GM19240 (cell line): ENCODE results near the gene ZCRB1.
"Not testable (repeated sequence)": the region's sequence is repeated elsewhere in the genome, so short reads cannot be mapped to it uniquely, and the experiment has no call there.

ENCODE experiments used
- DNase-seq: peaks from one replicate; pipeline ENCODE4 v3.0.0; 2011; ENCODE audit warnings: low spot score; ENCODE audit not compliant: insufficient read length

The ZCRB1 gene

GRCh38 chr12:42325653-42326474 is at the start of gene ZCRB1, which contains the start of gene PPHLN1:
Gene ZCRB1, minus strand, starts transcription at chr12:42326094. Its CDS starts 1,992 bp downstream, at chr12:42324102.
Gene PPHLN1, plus strand, starts transcription at chr12:42326167. Its CDS starts 9,736 bp downstream, at chr12:42335903.
- DNase-seq: peak; percentile 54

- DNase-seq: no peak
Observed at GRCh38 chr12:42373669-42374068, 47.8 kb upstream of the ZCRB1 start.

- DNase-seq: no peak
Observed at GRCh38 chr12:42372154-42372791, 46.4 kb upstream of the ZCRB1 start.

- no peak for DNase-seq
Observed at GRCh38 chr12:42370013-42370412, 44.1 kb upstream of the ZCRB1 start.

- no peak for DNase-seq
Observed at GRCh38 chr12:42365486-42365885, 39.6 kb upstream of the ZCRB1 start.

GRCh38 chr12:42364692-42365091 is 38.8 kb upstream of the ZCRB1 start:
- no peak for DNase-seq

GRCh38 chr12:42362647-42363260 is 36.9 kb upstream of the ZCRB1 start:
- DNase-seq: no peak

- DNase-seq: no peak
Observed at GRCh38 chr12:42361909-42362646, 36.2 kb upstream of the ZCRB1 start.

GRCh38 chr12:42360747-42361403 is 35.0 kb upstream of the ZCRB1 start:
- DNase-seq: no peak

- DNase-seq: no peak
Observed at GRCh38 chr12:42356344-42356743, 30.4 kb upstream of the ZCRB1 start.

GRCh38 chr12:42350021-42350407 is 24.1 kb upstream of the ZCRB1 start:
- DNase-seq: not testable (repeated sequence)

- DNase-seq: not testable (repeated sequence)
Observed at GRCh38 chr12:42349119-42350020, 23.5 kb upstream of the ZCRB1 start.

GRCh38 chr12:42346403-42347002 is 20.6 kb upstream of the ZCRB1 start:
- DNase-seq: no peak

GRCh38 chr12:42343721-42344120 is 17.8 kb upstream of the ZCRB1 start:
- no peak for DNase-seq

- no peak for DNase-seq
Observed at GRCh38 chr12:42342028-42342427, 16.1 kb upstream of the ZCRB1 start.

- DNase-seq: no peak
Observed at GRCh38 chr12:42338280-42338679, 12.4 kb upstream of the ZCRB1 start.

- DNase-seq: no peak
Observed at GRCh38 chr12:42336286-42336685, 10.4 kb upstream of the ZCRB1 start.

- no peak for DNase-seq
Observed at GRCh38 chr12:42332301-42333285, 6.7 kb upstream of the ZCRB1 start.
